OCI-LY1 (cell line): ENCODE results near the gene PTPRG.

Experiments
- CTCF ChIP-seq: fragments of 200-600 bp; sonication (generic), shearing (Covaris generic); IDR thresholded peaks from 2 replicates; pipeline ENCODE4 v1.5.1; 2017; ENCODE audit warnings: mild to moderate bottlenecking, antibody characterized with exemption, low read length, moderate library complexity, mixed read lengths
- EZH2 ChIP-seq: fragments of 200-600 bp; sonication (generic), shearing (Covaris generic); IDR thresholded peaks from 2 replicates; pipeline ENCODE4 v1.8.0; 2017; ENCODE audit warnings: borderline replicate concordance, mixed run types, mild to moderate bottlenecking, antibody characterized with exemption, low read length, moderate library complexity, mixed read lengths

GRCh38 chr3:62228467-62228866 is 667.1 kb downstream of the PTPRG start:
- TF ChIP-seq CTCF, result no peak
- TF ChIP-seq EZH2, result no peak
